Aorta (tissue), 5 donors: Measurements from ENCODE around the gene CPEB1. TPM values are rescaled to one million over a fixed set of nuclear protein-coding genes. Genes with fewer than 3 reads are reported as not detected.

ENCODE experiments used
- ATAC-seq: fragments of 200-7000 bp; cut with Tn5 transposase; one replicate; pipeline ENCODE4 v1.9.1; 2022; ENCODE audit warnings: moderate library complexity; ENCODE audit not compliant: low FRiP score
- DNase-seq, 2 donors: peaks; one replicate each; pipeline ENCODE4 v3.0.0-alpha.2; 2020
- H3K27ac ChIP-seq, 2 donors: one replicate each; pipeline ENCODE4 v1.5.1; 2013; ENCODE audit warnings: low read length in 2 of 2, mild to moderate bottlenecking in 2 of 2, moderate library complexity in 2 of 2, control low read depth in 1 of 2, inconsistent platforms in 1 of 2, low read depth in 1 of 2
- H3K27me3 ChIP-seq, 2 donors: one replicate each; pipeline ENCODE4 v1.6.1; 2013; ENCODE audit warnings: control low read depth in 1 of 2, low read length in 1 of 2, mild to moderate bottlenecking in 1 of 2, moderate library complexity in 1 of 2; ENCODE audit not compliant: insufficient read depth in 2 of 2, control insufficient read depth in 1 of 2
- H3K36me3 ChIP-seq, 2 donors: one replicate each; pipeline ENCODE4 v1.6.1; 2013; ENCODE audit warnings: control low read depth in 1 of 2, low read length in 1 of 2, mild to moderate bottlenecking in 1 of 2; ENCODE audit not compliant: insufficient read depth in 2 of 2, control insufficient read depth in 1 of 2
- H3K4me1 ChIP-seq, 2 donors: one replicate each; pipeline ENCODE4 v1.6.1; 2013; ENCODE audit warnings: low read length in 2 of 2, control low read depth in 1 of 2, mild to moderate bottlenecking in 1 of 2, moderate library complexity in 1 of 2; ENCODE audit not compliant: insufficient read depth in 2 of 2, control insufficient read depth in 1 of 2
- H3K4me3 ChIP-seq, 2 donors: one replicate each; pipeline ENCODE4 v1.5.1; 2013; ENCODE audit warnings: low read length in 2 of 2, control low read depth in 1 of 2, mild to moderate bottlenecking in 1 of 2
- H3K9me3 ChIP-seq: one replicate; pipeline ENCODE4 v1.6.1; 2013; ENCODE audit warnings: mild to moderate bottlenecking, low read length; ENCODE audit not compliant: control insufficient read depth
- WGBS, 2 donors: extraction: QIAGEN DNeasy Blood & Tissue Kit; methylation state at CpG; one replicate each; pipeline ENCODE4 v1.1.7; 2013; 5-methylcytosine and 5-hydroxymethylcytosine counted together
- intact Hi-C, 2 donors: fragments of 100-400 bp; cut with DNase I; formaldehyde crosslinking; loops; one replicate each; pipeline versions ENCODE4 v1.14.2 to v1.15.0; 2022
- polyA plus RNA-seq, 2 donors: library from polyadenylated mRNA; stranded (reverse); fragments of 200-250 nt; gene quantifications; one replicate each; pipeline ENCODE4 v1.2.3, GENCODE V29; 2013
- total RNA-seq, 2 donors: library from RNA; stranded (reverse); fragmentation: NEBNext Ultra II Directional; extraction: Animal tissue kit (Norgen Biotek cat#: 25700); gene quantifications; one replicate each; pipeline ENCODE4 v1.2.1, GENCODE V29; 2021
- donor health status: healthy with polysubstance abuse.
- donor health status: Bipolar disorder and iron deficiency.
- donor health status: DM: no; HTN: no; CAD: no.
- donor health status: DM: no; HTN: no; CAD: no.
- donor health status: DM: yes; HTN: yes; CAD: no.

The CPEB1 gene
- total and polyA plus RNA-seq, 4 donors: 0.88 to 10.3 (median 2.6) TPM

DNA sequence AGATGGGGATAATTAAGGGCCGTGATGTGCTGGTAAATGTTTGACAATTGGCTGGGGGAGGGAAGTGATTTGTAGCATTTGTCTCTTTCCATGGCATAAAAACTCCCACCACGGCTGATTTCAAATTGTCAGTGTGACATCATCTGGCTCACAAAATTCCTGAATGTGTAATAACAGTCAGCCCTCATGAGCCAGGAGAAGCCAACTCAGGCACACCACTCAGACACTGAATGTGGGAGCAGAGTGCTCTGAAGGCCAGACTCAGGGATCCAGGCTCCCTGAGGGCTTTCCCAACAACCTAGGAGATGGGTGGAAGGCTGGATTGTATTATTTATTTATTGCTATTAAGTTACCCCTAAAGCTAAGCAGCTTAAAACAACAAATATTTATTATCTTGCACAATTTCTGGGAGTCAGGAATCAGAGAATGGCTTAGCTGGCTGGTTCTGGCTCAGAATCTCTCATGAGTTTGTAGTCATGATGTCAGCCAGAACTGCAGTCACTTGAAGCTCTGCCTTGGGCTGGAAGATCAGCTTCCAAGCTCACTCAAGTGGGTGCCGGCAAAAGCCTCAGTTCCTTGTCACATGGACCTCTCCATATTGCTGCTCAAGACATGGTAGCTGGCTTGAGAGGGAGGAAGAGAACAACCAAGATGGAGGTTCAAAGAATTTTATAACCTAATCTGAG, 6.5 kb upstream of the CPEB1 start:
- no peak for ATAC-seq
- Histone ChIP-seq H3K36me3 (no peaks in the 10 kb centered on the region), H3K27me3 (no peaks in the 10 kb centered on the region), H3K27ac (no peak overlapping the region), H3K9me3 (no peaks in the 10 kb centered on the region), H3K4me3 (no peak overlapping the region), H3K4me1 (no peaks in the 10 kb centered on the region)
- 61% methylated on average over 3 of the region's 3 CpGs for WGBS, 2 donors
- intact Hi-C loops: no loop called here
- no peak for DNase-seq

DNA sequence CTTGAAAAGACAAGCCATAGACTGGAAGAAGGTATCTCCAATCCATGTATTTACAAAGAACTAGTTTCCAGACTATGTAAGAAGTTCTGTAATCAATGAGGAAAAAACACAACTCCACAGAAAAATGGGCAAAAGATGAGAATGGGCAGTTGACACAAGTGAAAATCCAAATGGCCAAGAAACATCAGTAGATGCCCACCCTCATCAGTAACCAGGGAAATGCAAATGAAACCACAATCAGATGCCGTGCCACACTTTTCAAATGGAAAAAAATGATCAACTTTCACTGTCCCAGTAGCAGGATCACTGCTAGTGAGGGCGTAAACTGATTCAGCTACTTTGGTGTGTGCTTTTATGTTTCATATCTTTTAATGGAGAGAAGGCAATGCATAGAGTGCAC, 4.5 kb upstream of the CPEB1 start:
- H3K9me3 ChIP-seq: no peaks in the 10 kb centered on the region
- intact Hi-C loops: no loop called here
- WGBS, 2 donors: 87 to 94% methylated on average over 2 of the region's 2 CpGs
- no peaks in the 10 kb centered on the region for H3K27me3 ChIP-seq
- no peaks in the 10 kb centered on the region for H3K36me3 ChIP-seq
- no peak for DNase-seq
- no peak overlapping the region for H3K27ac ChIP-seq
- H3K4me1 ChIP-seq: no peaks in the 10 kb centered on the region
- ATAC-seq: no peak
- H3K4me3 ChIP-seq: no peak overlapping the region

DNA sequence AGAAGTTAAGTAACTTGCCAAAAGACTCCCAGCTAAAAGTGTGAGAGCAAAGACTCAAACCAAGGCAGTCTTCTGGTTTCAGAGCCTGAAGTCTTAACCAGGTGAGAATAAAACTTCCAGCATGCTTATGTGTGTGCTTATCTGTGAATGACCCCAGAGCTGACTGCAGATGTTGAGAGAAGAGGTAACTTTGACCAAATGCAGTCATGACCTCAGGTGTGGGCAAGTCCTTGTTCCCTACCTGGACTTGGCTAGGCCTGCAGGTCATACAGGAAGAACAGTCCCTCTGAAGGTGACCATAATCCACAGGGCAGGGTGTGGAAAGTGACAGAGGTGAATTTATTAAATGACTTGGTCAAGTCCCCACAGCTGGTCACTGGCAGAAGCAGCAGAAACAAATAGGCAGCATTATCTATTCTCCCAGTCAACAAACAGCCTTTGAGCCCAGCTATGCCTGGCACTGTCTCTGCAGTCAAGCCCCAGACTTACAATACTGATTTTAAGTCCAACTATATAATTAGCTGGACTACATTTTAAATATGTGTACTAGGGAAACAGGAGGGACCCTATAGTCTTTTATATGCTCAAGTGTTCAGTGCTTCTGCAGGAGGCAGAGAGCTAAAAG, 3.0 kb upstream of the CPEB1 start:
- ATAC-seq: no peak
- no peaks in the 10 kb centered on the region for H3K27me3 ChIP-seq

GRCh38 chr15:82649226-82649999, 2.2 kb upstream of the CPEB1 start:
- Histone ChIP-seq H3K9me3 (no peaks in the 10 kb centered on the region), H3K4me3 (no peak overlapping the region), H3K36me3 (no peaks in the 10 kb centered on the region), H3K27ac (no peak overlapping the region), H3K27me3 (no peaks in the 10 kb centered on the region), H3K4me1 (no peaks in the 10 kb centered on the region)
- DNase-seq (no peak), ATAC-seq (no peak)
- 66 to 68% methylated on average over 11 of the region's 11 CpGs for WGBS, 2 donors
- intact Hi-C loops: no loop called here

More for the DNA sequence above, 3.0 kb upstream of the CPEB1 start:
- no peaks in the 10 kb centered on the region for H3K9me3 ChIP-seq
- no peaks in the 10 kb centered on the region for H3K36me3 ChIP-seq
- no peak overlapping the region for H3K27ac ChIP-seq
- intact Hi-C loops: no loop called here
- no peak for DNase-seq
- H3K4me1 ChIP-seq: no peaks in the 10 kb centered on the region
- H3K4me3 ChIP-seq: no peak overlapping the region

- Histone ChIP-seq H3K9me3 (no peaks in the 10 kb centered on the region), H3K27ac (no peak overlapping the region), H3K27me3 (no peaks in the 10 kb centered on the region), H3K4me1 (no peaks in the 10 kb centered on the region), H3K36me3 (no peaks in the 10 kb centered on the region), H3K4me3 (peak overlapping the region; percentile 49 to 62)
- no peak for ATAC-seq
- no peak for DNase-seq
- WGBS, 2 donors: 11 to 13% methylated on average over 41 of the region's 41 CpGs
- intact Hi-C loops: no loop called here
These were observed 1.3 kb upstream of the CPEB1 start for GRCh38 chr15:82648257-82649103.

DNA sequence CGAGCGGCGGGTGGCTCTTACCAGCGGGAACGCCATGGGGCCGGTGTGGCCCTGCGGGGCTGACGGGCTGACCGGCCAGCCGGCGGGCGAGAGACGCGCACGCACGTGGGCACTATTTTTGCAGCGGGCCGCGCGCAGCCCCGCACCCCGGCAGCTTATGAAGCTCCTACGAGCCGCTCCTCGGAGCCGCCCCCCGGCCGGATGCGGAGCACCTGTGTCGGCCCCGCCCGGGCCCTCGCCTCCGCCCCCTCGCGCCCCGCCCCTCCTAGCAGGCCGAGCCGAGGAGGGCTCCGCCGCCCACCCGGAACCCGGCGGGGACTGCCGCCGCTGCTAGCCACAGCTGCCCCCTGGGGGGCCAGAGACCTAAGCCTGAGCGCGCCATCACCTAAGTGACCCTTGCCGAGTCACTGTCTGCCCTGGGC, 683 bp upstream of the CPEB1 start:
- intact Hi-C loops: no loop called here
- H3K4me1 ChIP-seq: no peaks in the 10 kb centered on the region
- no peaks in the 10 kb centered on the region for H3K9me3 ChIP-seq
- no peaks in the 10 kb centered on the region for H3K36me3 ChIP-seq
- H3K27ac ChIP-seq: no peak overlapping the region
- no peaks in the 10 kb centered on the region for H3K27me3 ChIP-seq
- ATAC-seq (no peak), DNase-seq (peak in 1 of 2 donors; percentile 79)
- H3K4me3 ChIP-seq: peak overlapping the region; percentile 49 to 62
- WGBS, 2 donors: 0 to 1% methylated on average over 32 to 49 of the region's 49 CpGs

- DNase-seq: no peak
- H3K4me3 ChIP-seq: no peak overlapping the region
- H3K27ac ChIP-seq: no peak overlapping the region
- intact Hi-C loops: no loop called here
- H3K27me3 ChIP-seq: no peaks in the 10 kb centered on the region
- peak; percentile 43 for ATAC-seq
- H3K4me1 ChIP-seq: no peaks in the 10 kb centered on the region
- no peaks in the 10 kb centered on the region for H3K36me3 ChIP-seq
- 16% methylated on average over 53 to 56 of the region's 56 CpGs for WGBS, 2 donors
- no peaks in the 10 kb centered on the region for H3K9me3 ChIP-seq
These were observed 716 bp downstream of the CPEB1 start for GRCh38 chr15:82646250-82647044.
